Measurements from ENCODE around the gene PWP2.
"Not testable (repeated sequence)": the region's sequence is repeated elsewhere in the genome, so short reads cannot be mapped to it uniquely, and the experiment has no call there.

PWP2 gene

DNA sequence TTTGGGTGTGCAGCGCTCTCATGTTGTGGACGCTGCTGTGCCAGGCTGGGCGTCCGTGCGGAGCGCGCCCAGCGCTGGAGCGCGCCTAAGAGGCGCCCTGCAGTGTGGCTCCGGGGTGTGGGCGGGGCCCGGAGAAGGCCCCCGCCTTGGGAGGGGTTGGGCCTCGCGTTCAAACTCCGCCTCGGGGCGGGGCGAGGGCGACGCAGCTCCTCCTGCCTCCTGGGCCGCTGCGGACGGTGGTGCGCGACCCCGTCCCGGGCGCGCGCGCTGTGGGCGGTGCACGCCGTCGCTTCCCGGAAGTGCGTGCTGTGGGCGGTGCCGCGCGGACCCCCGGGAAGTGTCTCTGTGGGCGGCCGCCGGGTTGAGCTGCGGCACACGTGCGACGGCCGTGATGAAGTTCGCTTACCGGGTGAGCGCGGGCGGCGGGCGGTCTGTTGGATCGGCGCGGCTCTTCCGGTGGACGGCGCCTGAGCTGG lies at the start of gene PWP2:
Gene PWP2, plus strand, starts transcription at position 374 of the 476 bp plus-strand sequence. Its CDS starts 18 bp downstream, at position 392.
- DNase-seq: not testable (repeated sequence)

GRCh38 chr21:44057960-44058651 lies 49.1 kb upstream of the PWP2 start:
- DNase-seq: no peak

DNA sequence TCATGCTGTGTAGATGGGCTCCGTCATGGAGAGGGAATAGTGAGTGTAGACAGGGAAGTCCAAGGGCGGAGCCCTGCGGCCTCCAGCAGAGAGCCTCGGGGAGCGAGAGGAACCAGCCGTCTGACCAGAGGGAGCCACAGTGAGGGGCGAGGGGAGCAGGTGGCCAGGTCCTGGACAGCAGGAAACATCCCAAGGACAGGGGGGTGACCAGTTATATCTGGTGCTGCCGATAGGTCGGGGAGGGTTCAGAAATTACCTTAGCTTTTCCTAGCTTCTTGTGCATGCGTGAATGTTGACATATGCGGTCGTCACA lies 48.6 kb upstream of the PWP2 start:
- DNase-seq: no peak

DNA sequence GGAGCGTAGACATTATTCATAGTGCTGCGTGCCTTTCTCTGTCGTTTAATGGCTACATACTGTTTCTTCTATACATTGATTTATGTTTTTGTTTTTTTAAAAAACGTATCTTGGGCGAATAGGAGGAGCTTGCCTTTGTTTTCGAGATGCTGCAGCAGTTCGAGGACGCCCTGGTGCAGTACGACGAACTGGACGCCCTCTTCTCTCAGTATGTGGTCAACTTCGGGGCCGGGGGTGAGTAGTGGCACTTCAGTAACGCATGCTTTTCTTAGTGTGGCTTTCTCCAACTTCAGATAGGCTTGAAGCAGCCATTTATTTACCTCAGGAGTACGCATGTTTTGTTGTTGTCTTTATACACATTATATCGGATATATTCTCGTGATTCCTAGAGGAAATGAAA lies 48.2 kb upstream of the PWP2 start:
- no peak for DNase-seq

DNA sequence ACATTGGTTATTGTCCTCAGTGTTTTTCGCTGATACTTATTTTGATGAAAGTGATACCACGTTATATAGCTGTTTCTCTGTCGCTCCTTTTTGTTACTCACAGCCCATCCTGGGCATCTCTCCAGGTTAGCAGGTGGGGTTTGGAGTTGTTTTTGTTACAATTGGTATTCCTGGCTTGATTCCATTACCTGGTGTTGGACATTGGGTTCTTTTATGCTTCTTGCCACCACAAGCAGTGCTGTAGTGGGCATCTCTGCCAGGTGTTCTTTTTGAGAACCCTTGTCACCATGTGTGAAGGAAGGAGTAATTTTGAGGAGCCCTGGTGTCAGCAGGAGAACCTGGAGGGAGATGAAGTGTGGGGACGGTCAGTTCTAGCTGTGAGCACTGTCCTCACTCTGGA lies 47.5 kb upstream of the PWP2 start:
- DNase-seq: no peak

- no peak for DNase-seq
These were observed 44.8 kb upstream of the PWP2 start for GRCh38 chr21:44062380-44062779.

DNA sequence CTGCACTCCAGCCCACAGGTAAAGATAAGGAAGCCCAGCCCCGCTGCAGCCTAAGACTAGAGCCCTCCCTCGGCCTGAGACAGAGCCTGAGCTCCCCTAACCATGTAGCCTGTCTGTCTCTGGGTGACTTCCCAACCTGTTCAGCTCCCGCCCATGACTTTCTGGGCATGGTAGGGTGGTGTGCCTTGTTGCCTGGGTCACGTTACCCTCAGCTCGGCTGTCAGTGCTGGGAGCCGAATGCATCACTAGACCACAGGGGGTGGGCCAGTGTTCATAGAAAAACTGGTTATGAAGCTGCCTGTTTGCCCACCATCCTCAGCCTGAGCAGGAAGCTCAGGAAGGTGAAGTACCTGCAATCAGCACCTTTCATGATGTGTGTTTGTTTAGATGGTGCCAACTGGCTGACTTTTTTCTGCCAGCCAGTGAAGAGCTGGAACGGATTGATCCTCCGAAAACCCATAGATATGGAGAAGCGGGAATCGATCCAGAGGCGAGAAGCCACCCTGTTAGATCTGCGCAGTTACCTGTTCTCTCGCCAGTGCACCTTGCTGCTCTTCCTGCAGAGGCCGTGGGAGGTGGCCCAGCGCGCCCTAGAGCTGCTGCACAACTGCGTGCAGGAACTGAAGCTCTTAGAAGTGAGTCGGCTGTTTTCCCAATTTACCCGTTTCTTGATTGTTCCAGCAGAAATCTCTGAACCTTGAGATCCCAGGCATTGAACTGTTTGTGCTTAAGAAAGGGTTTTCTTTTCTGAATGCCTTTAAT lies 43.9 kb upstream of the PWP2 start:
- no peak for DNase-seq

- DNase-seq: no peak
These were observed 42.3 kb upstream of the PWP2 start for GRCh38 chr21:44064852-44065403.

- no peak for DNase-seq
These were observed 41.8 kb upstream of the PWP2 start for GRCh38 chr21:44065428-44065827.

GRCh38 chr21:44066116-44066515 lies 41.1 kb upstream of the PWP2 start:
- DNase-seq: no peak

DNA sequence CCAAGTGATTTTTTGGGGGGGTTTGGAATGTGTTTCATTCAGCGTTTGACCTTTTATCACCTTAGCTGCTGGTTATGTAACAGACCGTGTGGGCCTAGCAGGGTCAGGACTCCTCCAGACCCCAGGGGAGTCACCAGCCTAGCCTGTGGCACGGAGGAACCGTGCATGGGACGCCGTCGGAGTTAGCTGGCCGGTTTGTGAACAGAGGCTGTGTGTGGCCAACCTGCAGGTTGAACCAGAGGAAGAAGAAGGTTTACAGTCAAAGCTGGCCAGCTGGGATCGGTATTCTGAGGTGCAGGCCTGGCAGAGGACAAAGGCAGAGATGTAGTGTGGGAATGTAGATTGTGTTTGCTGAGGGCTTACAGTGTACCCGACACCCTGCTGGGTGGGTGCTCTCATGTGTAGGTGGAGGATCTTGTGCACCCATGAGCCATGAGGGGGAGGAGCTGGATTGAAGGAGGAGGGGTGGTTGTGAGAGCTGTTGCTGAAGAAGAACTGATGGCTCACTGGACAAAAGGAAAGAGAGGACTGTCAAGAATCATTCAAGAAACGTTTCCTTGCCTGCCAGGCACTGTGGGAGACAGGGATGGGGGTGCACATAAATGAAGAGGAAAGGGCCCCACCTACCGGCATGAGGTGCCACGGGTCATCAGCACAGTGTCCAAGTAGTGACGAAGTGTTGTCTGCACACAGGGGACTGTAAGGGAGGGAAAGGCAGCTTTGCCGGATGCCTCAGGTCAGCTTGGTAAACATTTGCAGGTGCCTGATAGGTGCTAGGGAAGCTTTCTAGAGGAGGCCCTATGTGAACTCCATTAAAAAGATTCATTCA lies 40.0 kb upstream of the PWP2 start:
- no peak for DNase-seq

- no peak for DNase-seq
These were observed 36.8 kb upstream of the PWP2 start for GRCh38 chr21:44070391-44070790.

DNA sequence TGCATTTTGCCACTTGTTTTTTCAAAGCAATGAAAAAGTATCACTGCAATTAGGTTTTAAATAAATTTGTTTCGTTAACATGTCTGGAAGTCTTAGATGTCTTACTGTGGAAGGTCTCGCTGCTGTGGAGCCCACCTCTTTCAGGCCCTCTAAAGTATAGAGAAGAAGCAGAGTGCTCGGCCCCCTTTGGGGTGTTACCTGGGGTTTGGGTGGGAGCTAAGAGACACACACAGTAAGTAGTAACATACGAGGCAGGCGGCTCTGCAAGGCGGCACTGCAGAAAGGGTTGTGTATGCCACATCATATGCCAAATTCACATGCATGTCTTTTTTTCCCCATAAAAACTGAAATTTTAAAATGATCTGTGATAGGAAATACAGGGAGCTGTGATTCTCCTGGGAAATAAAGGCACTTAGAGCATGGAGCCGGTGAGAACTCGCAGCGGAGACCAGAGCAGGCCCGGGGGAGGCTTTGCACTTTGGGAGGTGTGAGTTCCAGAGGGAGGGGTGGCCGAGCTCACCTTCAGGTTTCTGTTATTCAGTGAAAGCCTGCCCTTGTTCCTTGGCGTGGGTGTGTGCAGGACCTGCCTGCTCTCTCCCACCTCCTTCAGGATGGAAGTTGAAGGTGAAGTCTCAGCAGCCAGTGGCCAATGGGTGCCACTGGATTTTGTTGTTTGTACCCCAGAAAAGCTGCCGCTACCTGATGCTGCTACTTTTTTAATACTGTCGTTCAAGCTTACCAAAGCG lies 35.7 kb upstream of the PWP2 start:
- no peak for DNase-seq

DNA sequence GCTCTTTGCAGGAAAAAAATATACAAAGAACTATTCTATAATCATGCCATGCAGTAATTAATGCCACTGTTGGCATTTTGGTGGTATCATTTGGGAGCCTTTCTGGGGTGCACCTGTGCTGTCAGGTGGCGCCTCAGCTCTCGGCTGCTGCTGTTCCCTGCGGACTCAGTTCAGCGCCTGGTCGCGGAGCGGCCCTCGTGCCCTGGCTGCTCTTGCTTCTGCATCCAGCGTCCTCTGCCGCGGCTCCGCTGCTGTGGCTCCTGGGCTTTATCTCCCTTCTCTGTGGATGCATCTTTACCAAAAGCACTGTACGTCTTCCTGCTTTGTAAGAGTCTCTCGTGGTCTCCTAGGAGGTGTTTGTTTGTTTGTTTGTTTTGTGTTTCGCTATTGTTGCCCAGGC lies 35.1 kb upstream of the PWP2 start:
- no peak for DNase-seq

DNA sequence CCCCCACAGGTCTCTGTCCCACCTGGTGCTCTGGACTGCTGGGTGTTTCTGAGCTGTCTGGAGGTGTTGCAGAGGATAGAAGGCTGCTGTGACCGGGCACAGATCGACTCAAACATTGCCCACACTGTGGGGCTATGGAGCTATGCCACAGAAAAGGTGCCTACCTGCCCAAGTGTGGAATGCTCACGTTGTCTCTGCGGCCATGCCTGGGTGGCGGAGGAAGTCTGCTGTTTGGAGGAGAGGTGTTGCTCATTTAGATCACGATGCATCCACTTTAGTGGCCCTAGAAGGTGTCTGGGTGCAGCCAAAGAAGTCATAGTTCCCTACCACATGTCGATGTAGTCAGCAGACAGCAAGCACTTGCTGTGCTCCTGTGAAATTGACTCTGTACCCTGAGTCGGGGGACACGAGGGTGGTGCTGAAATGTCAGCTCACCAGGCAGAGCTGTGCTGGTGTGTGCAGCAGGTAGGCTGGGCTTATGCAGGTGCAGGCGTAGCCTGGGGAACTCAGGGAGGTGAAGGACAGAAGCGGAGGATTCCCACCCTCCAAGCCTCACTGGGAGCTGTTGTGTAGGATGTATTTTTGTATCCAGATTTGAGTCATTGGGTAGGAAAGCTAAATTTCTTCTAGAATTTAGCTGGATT lies 32.8 kb upstream of the PWP2 start:
- no peak for DNase-seq

GRCh38 chr21:44076316-44076715 lies 30.9 kb upstream of the PWP2 start:
- no peak for DNase-seq

- DNase-seq: no peak
These were observed 28.7 kb upstream of the PWP2 start for GRCh38 chr21:44078411-44078981.

GRCh38 chr21:44079446-44079845 lies 27.8 kb upstream of the PWP2 start:
- no peak for DNase-seq

GRCh38 chr21:44079846-44080245 lies 27.4 kb upstream of the PWP2 start:
- DNase-seq: no peak

- no peak for DNase-seq
These were observed 24.4 kb upstream of the PWP2 start for GRCh38 chr21:44082648-44083440.

All from cortex of kidney (tissue), 1 donor.